Panc1 (cell line): ENCODE results near the gene TRMT61A. TPM values are rescaled to one million over a fixed set of nuclear protein-coding genes. Genes with fewer than 3 reads are reported as not detected.

Experiments used
- ATAC-seq: fragments of 200-7000 bp; cut with Tn5 transposase; 2 replicates; pipeline ENCODE4 v1.9.1; 2020; ENCODE audit warnings: mild to moderate bottlenecking, moderate library complexity
- BruUV-seq: library from RNA; stranded (reverse); fragments of 400-500 nt; replicated peaks from 2 replicates; lab custom pipeline; 2021; lab: Mats Ljungman, UMichigan
- CTCF ChIA-PET: fragments of 300-600 bp; sonication (Branson Sonifier 250); formaldehyde crosslinking; loops from one replicate; lab custom pipeline; 2022; ENCODE audit warnings: antibody characterized with exemption; lab: Charles Lee
- POLR2A ChIA-PET: fragments of 300-600 bp; sonication (Branson Sonifier 250); formaldehyde crosslinking; loops from one replicate; lab custom pipeline; 2022; ENCODE audit warnings: antibody characterized with exemption; lab: Charles Lee
- DNase-seq: peaks from one replicate; pipeline ENCODE4 v3.0.0-alpha.2; 2010; ENCODE audit warnings: low read depth, low spot score
- H3K27ac ChIP-seq: 2 replicates; pipeline ENCODE4 v1.5.1; 2011; ENCODE audit warnings: mild to moderate bottlenecking, low read length, inconsistent platforms
- H3K27me3 ChIP-seq: fragments of 200-500 bp; sonication (Bioruptor generic); 2 replicates; pipeline ENCODE4 v1.6.0; 2014; ENCODE audit warnings: low read length, inconsistent platforms; ENCODE audit not compliant: control insufficient read depth, insufficient read depth
- H3K36me3 ChIP-seq: fragments of 200-500 bp; sonication (Bioruptor generic); 2 replicates; pipeline ENCODE4 v1.5.1; 2014; ENCODE audit warnings: inconsistent platforms, mild to moderate bottlenecking, low read length, moderate library complexity; ENCODE audit not compliant: control insufficient read depth, insufficient read depth
- H3K4me1 ChIP-seq: 2 replicates; pipeline ENCODE4 v1.5.1; 2011; ENCODE audit warnings: inconsistent platforms, mild to moderate bottlenecking, low read length, moderate library complexity; ENCODE audit not compliant: control insufficient read depth, insufficient read depth
- H3K4me3 ChIP-seq, 2 experiments: 2 replicates each; pipeline ENCODE4 v1.5.1; 2011 to 2012; ENCODE audit warnings: low read depth in 2 of 2, low read length in 2 of 2, mild to moderate bottlenecking in 2 of 2, inconsistent platforms in 1 of 2, moderate library complexity in 1 of 2
- H3K9me3 ChIP-seq: fragments of 200-500 bp; sonication (Bioruptor generic); 2 replicates; pipeline ENCODE4 v1.5.1; 2014; ENCODE audit warnings: low read depth, mild to moderate bottlenecking, inconsistent platforms, low read length, moderate library complexity; ENCODE audit not compliant: control insufficient read depth, insufficient read depth
- POLR2AphosphoS5 ChIP-seq: IDR thresholded peaks from 2 replicates; pipeline ENCODE4 v1.6.1; 2012; ENCODE audit warnings: mild to moderate bottlenecking, low read depth, low read length, moderate library complexity
- SIN3A ChIP-seq: IDR thresholded peaks from 2 replicates; pipeline ENCODE4 v1.6.1; 2012; ENCODE audit warnings: low read depth, mild to moderate bottlenecking, low read length, moderate library complexity, borderline replicate concordance; ENCODE audit not compliant: insufficient read depth
- TCF7L2 ChIP-seq: IDR thresholded peaks from 2 replicates; pipeline ENCODE4 v1.6.1; 2011; ENCODE audit warnings: mild to moderate bottlenecking, low read depth, low read length, inconsistent platforms
- in situ Hi-C: cut with HindIII; loops from 2 replicates; pipeline ENCODE4 v1.10.0; 2016; ENCODE audit warnings: low sequenced_read_pairs, low pct_unique_long_range_greater_than_20kb
- intact Hi-C: fragments of 100-400 bp; cut with micrococcal nuclease; formaldehyde crosslinking; loops from one replicate; pipeline ENCODE4 v1.10.0; 2022; ENCODE audit not compliant: unreplicated experiment
- total RNA-seq: library from RNA; stranded (reverse); gene quantifications from one replicate; pipeline ENCODE4 v1.2.1, GENCODE V29; 2021; ENCODE audit not compliant: unreplicated experiment
- TF ChIP-seq, protein P1 (sequence below), 2 experiments: IDR thresholded peaks; 2 replicates each; pipeline ENCODE4 v1.6.1; 2011 to 2012; ENCODE audit warnings: low read depth in 2 of 2, control low read depth in 1 of 2, low read length in 1 of 2, mild to moderate bottlenecking in 1 of 2, moderate library complexity in 1 of 2; ENCODE audit not compliant: insufficient read depth in 1 of 2
- TF ChIP-seq, protein P2 (sequence below): fragments of 450-650 bp; IDR thresholded peaks from 2 replicates; pipeline ENCODE4 v1.5.1; 2017; ENCODE audit warnings: mild to moderate bottlenecking

TRMT61A gene
- total RNA-seq, 1 experiment from 2014 or later: 22.9 TPM

- Histone ChIP-seq H3K4me3 (peak overlapping the region; percentile 90 to 94), H3K4me1 (peaks cover 38% of the 10 kb centered on the region), H3K9me3 (no peaks in the 10 kb centered on the region), H3K27me3 (no peaks in the 10 kb centered on the region), H3K27ac (peak overlapping the region; percentile 89), H3K36me3 (peaks cover 4% of the 10 kb centered on the region; the same call in 1 of the 2 replicates)
- TF ChIP-seq, protein P1, sequence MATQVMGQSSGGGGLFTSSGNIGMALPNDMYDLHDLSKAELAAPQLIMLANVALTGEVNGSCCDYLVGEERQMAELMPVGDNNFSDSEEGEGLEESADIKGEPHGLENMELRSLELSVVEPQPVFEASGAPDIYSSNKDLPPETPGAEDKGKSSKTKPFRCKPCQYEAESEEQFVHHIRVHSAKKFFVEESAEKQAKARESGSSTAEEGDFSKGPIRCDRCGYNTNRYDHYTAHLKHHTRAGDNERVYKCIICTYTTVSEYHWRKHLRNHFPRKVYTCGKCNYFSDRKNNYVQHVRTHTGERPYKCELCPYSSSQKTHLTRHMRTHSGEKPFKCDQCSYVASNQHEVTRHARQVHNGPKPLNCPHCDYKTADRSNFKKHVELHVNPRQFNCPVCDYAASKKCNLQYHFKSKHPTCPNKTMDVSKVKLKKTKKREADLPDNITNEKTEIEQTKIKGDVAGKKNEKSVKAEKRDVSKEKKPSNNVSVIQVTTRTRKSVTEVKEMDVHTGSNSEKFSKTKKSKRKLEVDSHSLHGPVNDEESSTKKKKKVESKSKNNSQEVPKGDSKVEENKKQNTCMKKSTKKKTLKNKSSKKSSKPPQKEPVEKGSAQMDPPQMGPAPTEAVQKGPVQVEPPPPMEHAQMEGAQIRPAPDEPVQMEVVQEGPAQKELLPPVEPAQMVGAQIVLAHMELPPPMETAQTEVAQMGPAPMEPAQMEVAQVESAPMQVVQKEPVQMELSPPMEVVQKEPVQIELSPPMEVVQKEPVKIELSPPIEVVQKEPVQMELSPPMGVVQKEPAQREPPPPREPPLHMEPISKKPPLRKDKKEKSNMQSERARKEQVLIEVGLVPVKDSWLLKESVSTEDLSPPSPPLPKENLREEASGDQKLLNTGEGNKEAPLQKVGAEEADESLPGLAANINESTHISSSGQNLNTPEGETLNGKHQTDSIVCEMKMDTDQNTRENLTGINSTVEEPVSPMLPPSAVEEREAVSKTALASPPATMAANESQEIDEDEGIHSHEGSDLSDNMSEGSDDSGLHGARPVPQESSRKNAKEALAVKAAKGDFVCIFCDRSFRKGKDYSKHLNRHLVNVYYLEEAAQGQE (IDR thresholded peaks at IDR 0.05; ENCODE audit: insufficient read depth in 1 of 2, low read depth in 2 of 2, low read length in 1 of 2): no peak
- TF ChIP-seq POLR2AphosphoS5: no peak
- TF ChIP-seq, protein P2, sequence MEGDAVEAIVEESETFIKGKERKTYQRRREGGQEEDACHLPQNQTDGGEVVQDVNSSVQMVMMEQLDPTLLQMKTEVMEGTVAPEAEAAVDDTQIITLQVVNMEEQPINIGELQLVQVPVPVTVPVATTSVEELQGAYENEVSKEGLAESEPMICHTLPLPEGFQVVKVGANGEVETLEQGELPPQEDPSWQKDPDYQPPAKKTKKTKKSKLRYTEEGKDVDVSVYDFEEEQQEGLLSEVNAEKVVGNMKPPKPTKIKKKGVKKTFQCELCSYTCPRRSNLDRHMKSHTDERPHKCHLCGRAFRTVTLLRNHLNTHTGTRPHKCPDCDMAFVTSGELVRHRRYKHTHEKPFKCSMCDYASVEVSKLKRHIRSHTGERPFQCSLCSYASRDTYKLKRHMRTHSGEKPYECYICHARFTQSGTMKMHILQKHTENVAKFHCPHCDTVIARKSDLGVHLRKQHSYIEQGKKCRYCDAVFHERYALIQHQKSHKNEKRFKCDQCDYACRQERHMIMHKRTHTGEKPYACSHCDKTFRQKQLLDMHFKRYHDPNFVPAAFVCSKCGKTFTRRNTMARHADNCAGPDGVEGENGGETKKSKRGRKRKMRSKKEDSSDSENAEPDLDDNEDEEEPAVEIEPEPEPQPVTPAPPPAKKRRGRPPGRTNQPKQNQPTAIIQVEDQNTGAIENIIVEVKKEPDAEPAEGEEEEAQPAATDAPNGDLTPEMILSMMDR: no peak
- no peak for TF ChIP-seq SIN3A
- TF ChIP-seq TCF7L2: no peak
- ChIA-PET POLR2A (interaction anchor here (0.6 kb wide), 1 partner anchor 168 kb away, joined by 4 read pairs; no protein-coding TSS in a partner anchor), CTCF (interaction anchor here (1.5 kb wide), 1 partner anchor 9 kb away, joined by 7 read pairs; no protein-coding TSS in a partner anchor)
- DNase-seq: no peak
- ATAC-seq: peak; percentile 33; the same call in 1 of the 2 replicates
- in situ Hi-C loops: no loop called here
- no TSS peak for BruUV-seq
- intact Hi-C loops: no loop called here
Measured at GRCh38 chr14:103528146-103528586, 830 bp upstream of the TRMT61A start.

DNA sequence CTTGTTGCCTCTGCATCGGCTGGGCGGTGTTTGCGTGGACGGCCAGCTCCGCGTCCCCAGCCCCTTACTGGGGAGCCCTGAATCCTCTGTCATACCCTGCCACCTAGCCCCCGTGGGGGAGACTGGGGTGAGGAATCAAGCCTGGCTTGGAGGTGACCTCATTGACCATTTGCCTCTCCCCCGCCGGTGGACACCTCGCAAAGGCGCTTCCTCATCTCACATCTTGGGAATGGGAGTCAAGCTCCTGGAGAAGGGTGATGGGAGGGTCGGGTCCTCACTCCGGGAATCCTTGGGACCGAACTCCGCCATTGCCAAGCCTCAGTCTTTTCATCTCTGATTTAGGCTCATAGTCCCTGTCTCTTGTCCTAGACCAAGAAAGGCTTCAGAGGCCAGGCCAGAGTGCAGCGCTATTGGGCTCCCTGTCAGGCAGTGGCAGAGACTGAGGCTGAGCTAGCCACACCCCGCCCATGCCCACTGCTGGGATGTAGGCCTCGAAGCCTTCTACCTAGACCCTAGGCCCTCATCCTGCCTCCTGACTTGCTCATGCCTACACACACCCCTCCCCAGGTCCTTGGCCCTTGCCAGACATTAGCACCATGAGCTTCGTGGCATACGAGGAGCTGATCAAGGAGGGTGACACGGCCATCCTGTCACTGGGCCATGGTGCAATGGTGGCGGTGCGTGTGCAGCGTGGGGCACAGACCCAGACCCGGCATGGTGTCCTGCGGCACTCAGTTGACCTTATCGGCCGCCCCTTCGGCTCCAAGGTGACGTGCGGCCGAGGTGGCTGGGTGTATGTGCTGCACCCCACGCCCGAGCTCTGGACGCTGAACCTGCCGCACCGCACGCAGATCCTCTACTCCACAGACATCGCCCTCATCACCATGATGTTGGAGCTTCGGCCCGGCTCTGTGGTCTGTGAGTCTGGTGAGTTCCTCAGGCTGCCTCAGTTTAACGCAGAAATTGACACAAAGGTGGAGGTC, 678 bp downstream of the TRMT61A start:
- ATAC-seq (no peak; the same call in 1 of the 2 replicates), DNase-seq (no peak)
- Histone ChIP-seq H3K36me3 (peaks cover 4% of the 10 kb centered on the region; the same call in 1 of the 2 replicates), H3K27me3 (no peaks in the 10 kb centered on the region), H3K9me3 (no peaks in the 10 kb centered on the region), H3K4me1 (peaks cover 32% of the 10 kb centered on the region), H3K27ac (peak overlapping the region; percentile 88), H3K4me3 (peak overlapping the region; percentile 90 to 94)
- no TSS peak for BruUV-seq
- ChIA-PET CTCF (interaction anchor here (1.5 kb wide), 1 partner anchor 11 kb away, joined by 7 read pairs; no protein-coding TSS in a partner anchor), POLR2A (interaction anchor here (0.7 to 1.2 kb wide), 3 partner anchors 9 to 20 kb away, joined by 3 to 5 read pairs (median 4); no protein-coding TSS in a partner anchor)
- TF ChIP-seq POLR2AphosphoS5: no peak
- TF ChIP-seq, protein P1 (IDR thresholded peaks at IDR 0.05; ENCODE audit: insufficient read depth in 1 of 2, low read depth in 2 of 2, low read length in 1 of 2): peak in 1 of 2 experiments; percentile 49; a peak in 1 of 4 replicates
- TF ChIP-seq, protein P2: no peak
- intact Hi-C loops (no loop called here), in situ Hi-C loops (no loop called here)
